Naive B cell (primary cell): ENCODE data around the gene EGFR. TPM values are rescaled to one million over a fixed set of nuclear protein-coding genes. Genes with fewer than 3 reads are reported as not detected.

Experiments used
- ATAC-seq, 2 donors: fragments of 150-1000 bp; cut with Tn5 transposase; 2 replicates each; pipeline ENCODE4 v1.10.0; 2021; ENCODE audit warnings: low read depth in 2 of 2, mild to moderate bottlenecking in 2 of 2, moderate library complexity in 2 of 2
- DNase-seq: peaks from one replicate; pipeline ENCODE4 v3.0.0; 2022
- H3K27ac Mint-ChIP-seq, 6 donors: one replicate each; pipeline ENCODE4 v1.8.0; 2020 to 2022; ENCODE audit warnings: mild to moderate bottlenecking in 6 of 6, mixed read lengths in 6 of 6, moderate library complexity in 5 of 6, inconsistent platforms in 2 of 6
- H3K27me3 Mint-ChIP-seq, 3 donors: one replicate each; pipeline ENCODE4 v1.8.0; 2021 to 2022; ENCODE audit warnings: mixed read lengths in 3 of 3, mild to moderate bottlenecking in 1 of 3
- H3K36me3 Mint-ChIP-seq, 2 donors: one replicate each; pipeline ENCODE4 v1.8.0; 2020 to 2022; ENCODE audit warnings: mixed read lengths in 2 of 2, inconsistent platforms in 1 of 2, mild to moderate bottlenecking in 1 of 2
- H3K4me1 Mint-ChIP-seq, 3 donors: one replicate each; pipeline ENCODE4 v1.8.0; 2020 to 2022; ENCODE audit warnings: mixed read lengths in 3 of 3, inconsistent platforms in 1 of 3, mild to moderate bottlenecking in 1 of 3, moderate library complexity in 1 of 3
- H3K4me3 Mint-ChIP-seq, 8 donors: one replicate each; pipeline ENCODE4 v1.8.0; 2020 to 2022; ENCODE audit warnings: mild to moderate bottlenecking in 8 of 8, mixed read lengths in 8 of 8, moderate library complexity in 8 of 8, inconsistent platforms in 2 of 8
- H3K9me3 Mint-ChIP-seq, 7 donors: one replicate each; pipeline ENCODE4 v1.8.0; 2020 to 2022; ENCODE audit warnings: mixed read lengths in 7 of 7, mild to moderate bottlenecking in 5 of 7, inconsistent platforms in 2 of 7, moderate library complexity in 1 of 7
- polyA plus RNA-seq, 6 donors: library from polyadenylated mRNA; unstranded; fragments of 300-500 nt; fragmentation: Illumina TruSeq; gene quantifications; one replicate each; pipeline ENCODE4 v1.2.3, GENCODE V29; 2021; ENCODE audit warnings: low read depth in 6 of 6

EGFR gene
- polyA plus RNA-seq, 6 donors from 2014 or later: not detected

DNA sequence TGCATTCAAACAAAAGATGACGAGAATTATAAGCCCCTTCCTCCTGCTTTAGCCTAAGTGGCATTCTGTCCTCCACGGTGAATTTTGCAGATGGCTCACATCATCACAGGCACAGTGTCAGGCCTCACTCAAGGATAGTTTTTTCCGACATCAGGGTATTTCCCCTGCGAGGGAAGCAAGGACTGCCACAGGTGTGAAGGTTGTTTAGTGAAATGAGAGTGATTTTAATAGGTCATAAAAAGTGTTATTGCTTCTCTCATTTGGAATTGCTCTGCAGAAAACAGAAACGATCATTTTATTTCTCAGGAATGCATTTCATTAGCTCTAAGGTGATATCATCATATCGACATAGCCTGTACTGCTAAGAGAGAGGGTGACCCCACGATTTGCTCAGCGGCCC, 217.7 kb downstream of the EGFR start:
- H3K9me3 Mint-ChIP-seq: peaks cover 0 to 2% (median 0%) of the 10 kb centered on the region in 7 donors
- H3K27ac Mint-ChIP-seq: no peak overlapping the region
- ATAC-seq: no peak
- H3K4me3 Mint-ChIP-seq: no peak overlapping the region
- H3K27me3 Mint-ChIP-seq: peaks cover 5 to 23% (median 13%) of the 10 kb centered on the region in 3 donors
- no peak for DNase-seq
- no peaks in the 10 kb centered on the region for H3K4me1 Mint-ChIP-seq
- no peaks in the 10 kb centered on the region for H3K36me3 Mint-ChIP-seq

DNA sequence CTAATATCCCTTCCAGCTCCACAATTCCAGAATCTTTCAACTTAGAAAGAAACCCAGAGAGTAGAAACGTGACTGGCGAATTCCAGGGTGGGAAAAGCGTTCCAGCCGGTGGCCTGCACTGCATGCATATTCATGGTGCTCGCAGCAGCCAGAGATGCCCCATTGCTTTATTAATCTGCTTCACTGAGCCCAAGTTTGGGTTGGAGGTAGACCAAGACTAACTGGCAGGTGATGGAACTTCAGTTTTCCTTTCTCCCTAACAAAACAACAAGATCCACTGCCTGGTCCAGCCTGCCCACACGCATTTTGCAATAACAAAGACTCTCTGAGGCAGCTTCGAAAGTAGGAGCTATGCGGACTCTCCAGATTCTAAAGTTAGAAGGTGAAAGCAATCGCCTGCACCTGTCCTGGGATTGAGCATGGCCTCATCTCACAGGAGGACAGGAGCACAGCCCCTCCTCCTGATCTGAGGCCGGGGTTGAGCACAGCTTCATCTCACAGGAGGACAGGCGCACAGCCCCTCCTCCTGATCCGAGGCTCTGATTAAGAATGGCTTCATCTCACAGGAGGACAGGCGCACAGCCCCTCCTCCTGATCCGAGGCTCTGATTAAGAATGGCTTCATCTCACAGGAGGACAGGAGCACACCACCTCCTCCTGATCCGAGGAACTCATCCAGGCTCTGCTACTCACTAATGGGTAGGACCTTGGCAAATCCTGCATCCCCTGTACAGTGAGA, 218.5 kb downstream of the EGFR start:
- Mint-ChIP-seq H3K27me3 (peaks cover 5 to 23% (median 9%) of the 10 kb centered on the region in 3 donors), H3K4me3 (peak overlapping the region in 1 of 8 donors; percentile 36), H3K9me3 (peaks cover 0 to 2% (median 0%) of the 10 kb centered on the region in 7 donors), H3K4me1 (no peaks in the 10 kb centered on the region), H3K36me3 (no peaks in the 10 kb centered on the region), H3K27ac (no peak overlapping the region)
- DNase-seq (no peak), ATAC-seq (no peak)

DNA sequence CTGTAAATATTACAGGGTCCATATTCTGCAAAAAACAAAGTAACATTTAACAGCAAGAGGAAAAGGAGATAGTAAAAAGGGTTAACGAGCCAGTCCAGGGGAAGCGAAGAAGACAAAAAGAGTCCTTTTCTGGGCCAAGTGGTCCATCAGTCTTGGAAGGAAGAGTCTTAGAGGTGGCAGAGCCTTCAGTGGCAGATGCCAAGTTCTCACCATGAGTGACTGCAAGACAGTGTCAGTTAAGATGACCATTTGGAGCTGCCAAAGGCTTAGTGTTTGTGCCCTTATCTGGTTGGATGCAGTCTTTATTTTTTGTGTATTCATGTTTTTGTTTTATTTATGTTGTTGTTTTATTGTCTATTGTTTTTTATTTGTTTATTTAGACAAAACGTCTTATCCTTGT, 220.6 kb downstream of the EGFR start:
- no peak for ATAC-seq
- Mint-ChIP-seq H3K4me3 (no peak overlapping the region), H3K4me1 (no peaks in the 10 kb centered on the region), H3K36me3 (no peaks in the 10 kb centered on the region), H3K9me3 (peaks cover 0 to 2% (median 0%) of the 10 kb centered on the region in 7 donors), H3K27me3 (peaks cover 0 to 23% (median 5%) of the 10 kb centered on the region in 3 donors), H3K27ac (no peak overlapping the region)
- DNase-seq: no peak

DNA sequence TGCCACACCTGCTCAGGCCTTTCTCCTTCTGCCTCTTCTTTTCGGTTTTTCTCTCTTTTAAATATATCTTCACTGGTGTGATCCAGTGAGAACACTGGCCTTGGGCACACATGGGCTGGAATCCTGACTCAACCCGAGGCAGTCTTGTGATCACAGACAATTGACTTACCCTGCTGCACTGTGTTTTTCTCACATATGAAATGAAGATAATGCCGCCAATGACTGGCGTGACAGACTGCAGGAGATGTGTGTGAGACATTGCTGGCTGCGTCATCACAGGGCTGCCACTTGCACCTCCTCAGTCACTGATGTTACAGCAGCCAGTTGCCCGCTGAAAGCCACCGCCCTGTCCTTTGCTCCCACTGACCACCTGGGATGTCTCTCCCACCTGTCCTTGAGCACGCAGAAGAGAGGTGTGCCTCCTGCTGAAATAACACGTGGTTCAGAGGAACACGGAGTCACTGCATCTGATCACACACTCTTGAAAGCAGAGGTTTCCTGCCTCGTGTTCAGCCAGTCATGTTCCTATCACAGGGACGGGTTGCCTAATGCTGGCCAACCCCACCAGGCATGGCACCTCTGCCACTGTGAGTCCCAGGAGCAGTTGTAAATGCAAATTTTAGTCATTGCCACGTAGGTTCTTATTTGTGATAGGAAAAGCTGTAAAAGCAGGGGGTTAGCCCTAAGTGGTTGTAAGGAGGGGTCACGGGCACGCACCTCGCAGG, 221.8 kb downstream of the EGFR start:
- H3K36me3 Mint-ChIP-seq: no peaks in the 10 kb centered on the region
- ATAC-seq (no peak), DNase-seq (no peak)
- no peaks in the 10 kb centered on the region for H3K4me1 Mint-ChIP-seq
- H3K27ac Mint-ChIP-seq: peak overlapping the region in 1 of 6 donors; percentile 79
- H3K27me3 Mint-ChIP-seq: peaks cover 0 to 21% (median 5%) of the 10 kb centered on the region in 3 donors
- H3K9me3 Mint-ChIP-seq: peaks cover 0 to 2% (median 0%) of the 10 kb centered on the region in 7 donors
- no peak overlapping the region for H3K4me3 Mint-ChIP-seq

DNA sequence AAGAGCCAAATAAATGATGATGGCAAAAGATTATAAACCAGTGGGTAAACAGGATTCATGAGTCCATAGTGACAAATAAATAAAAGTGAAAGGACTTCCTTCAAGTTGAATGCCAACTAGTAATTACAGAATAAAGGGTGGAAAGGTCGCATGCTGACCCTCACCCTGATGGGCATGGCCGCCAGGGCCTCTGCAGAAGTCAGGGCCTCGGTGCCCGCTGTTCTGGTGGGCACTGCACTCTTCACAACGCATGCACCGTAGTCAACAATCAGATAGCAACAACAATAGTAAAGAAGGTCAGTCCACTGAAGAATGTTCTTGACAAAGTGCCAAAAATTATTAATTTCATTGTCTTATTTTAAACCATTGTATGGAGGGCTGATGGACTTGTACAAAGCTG, 223.1 kb downstream of the EGFR start:
- no peak for DNase-seq
- Mint-ChIP-seq H3K36me3 (no peaks in the 10 kb centered on the region), H3K9me3 (peaks cover 0 to 2% (median 0%) of the 10 kb centered on the region in 7 donors), H3K4me3 (no peak overlapping the region), H3K4me1 (no peaks in the 10 kb centered on the region), H3K27ac (no peak overlapping the region), H3K27me3 (peaks cover 0 to 7% (median under 1%) of the 10 kb centered on the region in 3 donors)
- no peak for ATAC-seq

DNA sequence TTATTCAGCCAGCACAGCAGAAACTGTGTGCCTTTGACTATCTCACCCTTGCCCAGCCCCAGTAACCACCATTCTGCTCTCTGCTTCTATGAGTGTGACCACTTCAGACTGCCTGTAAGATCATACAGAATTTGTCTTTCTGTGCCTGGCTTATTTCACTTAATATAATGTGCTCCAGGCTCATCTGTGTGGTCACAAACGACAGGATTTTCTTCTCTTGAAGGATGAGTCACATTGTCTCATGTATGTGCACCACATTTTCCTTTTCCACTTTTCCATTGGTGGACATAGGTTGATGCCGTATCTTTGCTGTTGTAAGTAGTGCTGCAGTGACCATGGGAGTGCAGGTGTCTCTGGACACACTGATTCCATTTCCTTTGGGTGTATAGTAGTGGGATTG, 223.8 kb downstream of the EGFR start:
- Mint-ChIP-seq H3K27me3 (peaks cover 0 to under 1% (median 0%) of the 10 kb centered on the region in 3 donors), H3K27ac (no peak overlapping the region)
- ATAC-seq: no peak

DNA sequence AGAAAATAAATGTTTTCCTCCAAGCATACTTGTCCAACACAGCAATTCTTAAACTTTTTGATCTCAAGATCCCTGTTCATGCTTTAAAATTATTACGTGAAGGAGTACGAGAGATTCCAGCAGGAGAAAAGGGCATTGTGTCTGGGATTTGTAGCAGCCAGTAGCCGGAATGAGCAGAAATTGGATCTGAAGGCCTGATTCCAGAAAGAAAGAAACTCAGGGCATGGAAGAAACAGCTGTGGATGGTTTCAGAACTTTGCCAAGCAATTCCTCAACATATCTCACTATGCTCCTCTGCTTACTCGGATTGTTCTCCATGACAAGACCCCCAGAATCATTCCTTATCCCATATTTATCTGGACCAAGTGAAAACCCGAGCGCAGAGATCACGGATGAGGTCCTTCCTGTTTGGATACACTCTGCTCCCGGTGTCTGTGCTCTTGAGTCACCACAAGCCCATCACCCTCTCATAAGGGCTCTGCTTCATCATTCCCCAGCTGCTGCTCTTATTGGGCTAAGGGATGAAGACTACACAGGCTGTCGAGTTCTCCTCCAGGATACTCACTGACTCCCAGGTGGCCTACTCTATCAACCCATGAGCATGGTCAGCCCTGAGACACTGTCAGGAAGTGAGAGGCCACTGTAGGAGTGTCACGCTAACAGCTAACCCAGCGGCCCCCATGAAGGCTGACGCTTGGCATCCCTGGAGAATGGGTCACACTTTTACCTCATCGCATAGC, 225.4 kb downstream of the EGFR start:
- no peak for DNase-seq
- H3K4me1 Mint-ChIP-seq: no peaks in the 10 kb centered on the region
- no peak overlapping the region for H3K4me3 Mint-ChIP-seq
- H3K27ac Mint-ChIP-seq: no peak overlapping the region
- peaks cover 0 to 7% (median 5%) of the 10 kb centered on the region in 3 donors for H3K27me3 Mint-ChIP-seq
- no peaks in the 10 kb centered on the region for H3K36me3 Mint-ChIP-seq
- H3K9me3 Mint-ChIP-seq: peaks cover 0 to 1% (median 0%) of the 10 kb centered on the region in 7 donors
- ATAC-seq: no peak

More for the DNA sequence above, 223.8 kb downstream of the EGFR start:
- no peak overlapping the region for H3K4me3 Mint-ChIP-seq
- peaks cover 0 to 2% (median 0%) of the 10 kb centered on the region in 7 donors for H3K9me3 Mint-ChIP-seq
- DNase-seq: no peak
- no peaks in the 10 kb centered on the region for H3K36me3 Mint-ChIP-seq
- H3K4me1 Mint-ChIP-seq: no peaks in the 10 kb centered on the region

DNA sequence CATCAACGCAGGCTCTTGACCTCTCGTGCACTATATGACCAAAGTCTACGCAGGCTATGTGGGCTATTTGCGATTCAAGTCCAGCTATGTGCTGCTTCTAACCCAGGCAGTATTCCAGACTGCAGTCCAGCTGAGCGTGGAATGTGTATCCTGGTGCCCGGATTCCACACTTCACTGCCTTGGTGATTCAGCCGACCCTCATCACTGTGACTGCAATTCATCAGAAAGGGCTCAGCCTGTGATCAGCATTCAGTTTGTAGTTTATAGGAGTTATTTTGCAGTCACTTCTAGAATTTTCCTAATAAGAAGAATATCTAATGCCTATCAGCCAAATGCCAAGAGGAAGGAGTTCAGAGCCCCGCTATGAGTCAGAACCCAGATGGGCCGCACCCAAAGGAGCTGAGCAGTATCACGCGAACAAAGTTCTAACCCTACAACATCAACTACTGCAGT, 226.5 kb downstream of the EGFR start:
- no peak for DNase-seq
- peaks cover 0 to 18% (median 6%) of the 10 kb centered on the region in 3 donors for H3K27me3 Mint-ChIP-seq
- no peak overlapping the region for H3K4me3 Mint-ChIP-seq
- H3K36me3 Mint-ChIP-seq: no peaks in the 10 kb centered on the region
- ATAC-seq: no peak
- no peaks in the 10 kb centered on the region for H3K4me1 Mint-ChIP-seq
- H3K9me3 Mint-ChIP-seq: no peaks in the 10 kb centered on the region
- H3K27ac Mint-ChIP-seq: no peak overlapping the region

DNA sequence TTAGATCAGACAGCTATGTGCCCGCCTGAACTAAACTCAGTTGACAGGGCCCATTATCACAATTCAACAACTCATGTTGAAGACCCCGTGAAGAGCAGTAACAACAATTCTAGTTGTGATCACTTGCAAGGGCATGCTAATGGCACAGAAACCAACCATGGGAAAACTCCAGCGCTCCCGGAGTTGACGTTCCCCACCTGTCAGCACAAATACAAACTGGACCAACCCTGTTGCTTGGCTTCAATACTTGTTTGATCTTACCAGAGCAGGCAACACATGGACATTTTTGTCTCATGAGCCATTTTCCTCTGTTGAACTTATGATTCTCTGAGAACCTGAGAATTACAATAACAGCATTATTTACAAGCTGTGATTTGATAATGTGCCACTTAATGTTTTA, 227.4 kb downstream of the EGFR start:
- DNase-seq: no peak
- Mint-ChIP-seq H3K27ac (no peak overlapping the region), H3K9me3 (no peaks in the 10 kb centered on the region), H3K4me3 (no peak overlapping the region), H3K4me1 (no peaks in the 10 kb centered on the region), H3K27me3 (peaks cover 0 to 26% (median 15%) of the 10 kb centered on the region in 3 donors), H3K36me3 (no peaks in the 10 kb centered on the region)
- no peak for ATAC-seq

DNA sequence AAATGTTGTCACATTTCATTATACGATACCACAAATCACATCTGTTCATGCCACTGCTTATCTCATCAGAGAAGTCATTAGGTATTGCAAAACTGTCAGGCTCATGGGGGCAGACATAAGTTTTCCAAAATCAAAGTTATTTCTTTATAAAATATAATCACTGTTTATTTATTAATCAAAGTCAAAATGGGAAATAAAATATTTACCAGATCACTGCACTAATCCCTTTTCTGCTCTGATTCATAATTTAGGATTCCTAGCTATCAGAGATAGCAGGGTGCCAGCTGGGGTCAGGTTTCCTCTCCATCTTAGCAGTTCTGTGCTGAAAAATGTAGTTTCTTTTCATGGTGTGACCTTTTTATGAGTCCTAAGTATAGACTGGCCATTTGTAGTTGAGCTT, 228.6 kb downstream of the EGFR start:
- H3K27me3 Mint-ChIP-seq: peaks cover 5 to 36% (median 25%) of the 10 kb centered on the region in 3 donors
- DNase-seq: no peak
- no peak overlapping the region for H3K27ac Mint-ChIP-seq
- H3K9me3 Mint-ChIP-seq: no peaks in the 10 kb centered on the region
- no peak overlapping the region for H3K4me3 Mint-ChIP-seq
- no peaks in the 10 kb centered on the region for H3K36me3 Mint-ChIP-seq
- ATAC-seq: no peak
- no peaks in the 10 kb centered on the region for H3K4me1 Mint-ChIP-seq

DNA sequence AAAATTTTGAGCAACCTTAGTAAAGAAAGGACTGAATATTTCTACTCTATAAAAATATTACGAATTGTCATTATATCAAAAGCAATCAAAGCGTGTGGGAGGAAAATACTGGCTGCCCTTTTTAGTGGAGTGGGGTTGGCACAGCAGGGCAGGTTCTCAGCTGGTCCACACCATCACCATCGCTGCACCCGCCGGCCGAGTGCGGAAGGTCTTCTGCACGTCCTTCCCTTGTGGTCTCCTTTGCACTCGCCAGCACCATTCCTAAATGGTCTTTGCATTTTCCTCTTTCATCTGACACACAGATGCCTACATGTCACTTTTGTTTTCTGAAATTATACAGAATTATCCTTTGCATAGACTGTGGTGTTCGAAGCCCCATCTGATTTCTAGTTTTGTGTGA, 229.7 kb downstream of the EGFR start:
- no peaks in the 10 kb centered on the region for H3K36me3 Mint-ChIP-seq
- H3K27ac Mint-ChIP-seq: no peak overlapping the region
- ATAC-seq (no peak), DNase-seq (no peak)
- peaks cover 14 to 47% (median 34%) of the 10 kb centered on the region in 3 donors for H3K27me3 Mint-ChIP-seq
- H3K4me3 Mint-ChIP-seq: no peak overlapping the region
- H3K9me3 Mint-ChIP-seq: no peaks in the 10 kb centered on the region
- H3K4me1 Mint-ChIP-seq: no peaks in the 10 kb centered on the region

DNA sequence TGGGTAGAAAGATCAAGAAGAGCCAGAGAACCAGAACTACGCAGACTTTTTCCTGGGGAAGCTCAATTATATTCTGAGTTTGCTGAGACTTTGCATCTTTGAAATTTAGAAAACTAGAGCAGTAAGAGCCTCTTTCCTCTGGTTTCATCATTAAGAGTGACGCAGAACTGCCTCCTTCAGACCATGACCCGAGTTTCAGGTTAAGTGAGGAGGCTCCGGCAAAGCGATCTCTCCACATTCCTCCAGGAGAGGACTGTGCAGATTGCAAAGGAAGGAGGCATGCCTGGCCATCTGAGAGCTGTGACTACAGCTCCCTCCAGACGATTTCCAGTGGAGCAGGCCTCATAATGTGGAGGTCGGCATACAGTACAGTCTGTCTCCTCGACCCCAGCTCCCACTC, 230.5 kb downstream of the EGFR start:
- H3K9me3 Mint-ChIP-seq: no peaks in the 10 kb centered on the region
- H3K27me3 Mint-ChIP-seq: peaks cover 19 to 56% (median 42%) of the 10 kb centered on the region in 3 donors
- H3K27ac Mint-ChIP-seq: no peak overlapping the region
- no peaks in the 10 kb centered on the region for H3K4me1 Mint-ChIP-seq
- ATAC-seq (no peak), DNase-seq (no peak)
- H3K4me3 Mint-ChIP-seq: no peak overlapping the region
- no peaks in the 10 kb centered on the region for H3K36me3 Mint-ChIP-seq

DNA sequence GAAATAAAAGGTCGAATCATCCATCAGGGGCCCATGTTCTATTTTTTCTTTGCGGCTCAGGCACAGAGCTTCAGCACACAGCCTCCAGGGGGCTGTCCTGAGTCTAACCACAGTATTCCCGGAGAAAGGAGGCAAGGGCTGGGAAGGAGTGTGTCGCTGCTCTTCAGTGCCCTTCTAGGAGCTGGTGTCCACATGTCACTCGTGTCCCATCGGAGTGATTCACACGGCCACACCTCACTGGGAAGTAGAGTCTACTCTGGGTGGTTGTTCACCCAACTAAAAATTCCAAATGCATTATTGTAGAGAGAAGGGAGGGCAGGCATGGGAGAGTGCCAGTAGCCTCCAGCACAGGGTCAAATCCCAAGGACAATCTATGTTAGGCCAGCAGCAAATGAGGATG, 231.5 kb downstream of the EGFR start:
- DNase-seq: no peak
- H3K27ac Mint-ChIP-seq: no peak overlapping the region
- H3K4me1 Mint-ChIP-seq: peaks cover 1 to 2% (median 2%) of the 10 kb centered on the region in 3 donors
- H3K4me3 Mint-ChIP-seq: no peak overlapping the region
- H3K9me3 Mint-ChIP-seq: no peaks in the 10 kb centered on the region
- H3K27me3 Mint-ChIP-seq: peaks cover 21 to 62% (median 48%) of the 10 kb centered on the region in 3 donors
- no peaks in the 10 kb centered on the region for H3K36me3 Mint-ChIP-seq
- ATAC-seq: no peak
